ENCODE measurements around the gene TFB2M.

TFB2M gene

GRCh38 chr1:246571953-246572352 lies 5.9 kb upstream of the TFB2M start:
- TF ChIP-seq FOXP2 (optimal IDR thresholded peaks at IDR 0.05; ENCODE audit: borderline replicate concordance, extremely low read depth, extremely low read length, insufficient read depth), result no peak
- no peak for TF ChIP-seq POLR2AphosphoS5 (IDR thresholded peaks at IDR 0.05; ENCODE audit: low read depth, low read length)
- TF ChIP-seq REST (IDR thresholded peaks at IDR 0.05; ENCODE audit: insufficient read depth in 1 of 2, low read depth in 2 of 2, low read length in 2 of 2), result no peak
- no peak for TF ChIP-seq TAF1 (IDR thresholded peaks at IDR 0.05; ENCODE audit: borderline replicate concordance, insufficient read depth, low read length)
- TF ChIP-seq SIN3A (IDR thresholded peaks at IDR 0.05; ENCODE audit: borderline replicate concordance, insufficient read depth, low read length), result no peak

- TF ChIP-seq REST (IDR thresholded peaks at IDR 0.05; ENCODE audit: insufficient read depth in 1 of 2, low read depth in 2 of 2, low read length in 2 of 2) (no peak), FOXP2 (optimal IDR thresholded peaks at IDR 0.05; ENCODE audit: borderline replicate concordance, extremely low read depth, extremely low read length, insufficient read depth) (no peak), SIN3A (IDR thresholded peaks at IDR 0.05; ENCODE audit: borderline replicate concordance, insufficient read depth, low read length) (no peak), POLR2AphosphoS5 (IDR thresholded peaks at IDR 0.05; ENCODE audit: low read depth, low read length) (no peak), TAF1 (IDR thresholded peaks at IDR 0.05; ENCODE audit: borderline replicate concordance, insufficient read depth, low read length) (no peak)
Measured at GRCh38 chr1:246569248-246570238, 3.5 kb upstream of the TFB2M start.

- TF ChIP-seq SIN3A (IDR thresholded peaks at IDR 0.05; ENCODE audit: borderline replicate concordance, insufficient read depth, low read length), result no peak
- TF ChIP-seq TAF1 (IDR thresholded peaks at IDR 0.05; ENCODE audit: borderline replicate concordance, insufficient read depth, low read length), result no peak
- TF ChIP-seq POLR2AphosphoS5 (IDR thresholded peaks at IDR 0.05; ENCODE audit: low read depth, low read length), result no peak
- no peak for TF ChIP-seq FOXP2 (optimal IDR thresholded peaks at IDR 0.05; ENCODE audit: borderline replicate concordance, extremely low read depth, extremely low read length, insufficient read depth)
- TF ChIP-seq REST (IDR thresholded peaks at IDR 0.05; ENCODE audit: insufficient read depth in 1 of 2, low read depth in 2 of 2, low read length in 2 of 2), result no peak
Measured at GRCh38 chr1:246567646-246568235, 1.7 kb upstream of the TFB2M start.

GRCh38 chr1:246566813-246567645 lies 968 bp upstream of the TFB2M start:
- no peak for TF ChIP-seq SIN3A (IDR thresholded peaks at IDR 0.05; ENCODE audit: borderline replicate concordance, insufficient read depth, low read length)
- no peak for TF ChIP-seq REST (IDR thresholded peaks at IDR 0.05; ENCODE audit: insufficient read depth in 1 of 2, low read depth in 2 of 2, low read length in 2 of 2)
- TF ChIP-seq TAF1 (IDR thresholded peaks at IDR 0.05; ENCODE audit: borderline replicate concordance, insufficient read depth, low read length), result no peak
- no peak for TF ChIP-seq POLR2AphosphoS5 (IDR thresholded peaks at IDR 0.05; ENCODE audit: low read depth, low read length)
- no peak for TF ChIP-seq FOXP2 (optimal IDR thresholded peaks at IDR 0.05; ENCODE audit: borderline replicate concordance, extremely low read depth, extremely low read length, insufficient read depth)

All from PFSK-1 (cell line).